Choroid plexus epithelial cell (primary cell): ENCODE results near the gene OTUB2.
A peak's percentile ranks its signal among the peaks of the same experiment; 100 is the strongest.

Source experiments
- DNase-seq: peaks from one replicate; pipeline ENCODE4 v3.0.0-alpha.2; 2010; ENCODE audit warnings: low read depth
- H3K4me3 ChIP-seq: 2 replicates; pipeline ENCODE4 v1.5.1; 2011; ENCODE audit warnings: low read depth, mild to moderate bottlenecking, control low read depth, low read length, moderate library complexity
- CTCF ChIP-seq: conservative IDR thresholded peaks from 2 replicates; pipeline ENCODE4 v1.5.1; 2011; ENCODE audit warnings: low read depth, mild to moderate bottlenecking, control low read depth, inconsistent platforms, low read length, moderate library complexity

OTUB2 gene

DNA sequence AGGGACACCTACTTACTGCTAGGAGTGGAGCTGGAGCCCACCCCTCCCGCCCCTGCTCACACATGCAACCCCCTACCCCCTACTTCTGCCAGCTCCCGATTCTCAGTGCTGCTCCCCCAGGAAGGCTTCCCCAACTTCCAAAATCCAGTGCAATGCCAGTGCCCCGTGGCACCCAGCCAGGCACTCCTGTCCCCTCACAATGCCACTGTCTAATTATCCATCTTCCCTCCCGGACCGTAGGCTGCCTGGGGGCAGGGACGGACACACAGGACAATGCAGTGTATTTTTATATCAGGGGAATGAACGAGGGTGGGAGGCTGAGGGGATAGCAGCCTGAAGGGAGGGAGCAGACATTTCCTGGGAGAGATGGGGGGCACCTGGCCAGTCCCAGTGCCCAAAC lies 12.4 kb downstream of the OTUB2 start:
- no peak for DNase-seq

GRCh38 chr14:94038921-94039629 lies 12.9 kb downstream of the OTUB2 start:
- no peak for DNase-seq
- TF ChIP-seq CTCF, result no peak
- H3K4me3 ChIP-seq, result no peak overlapping the region

More for the DNA sequence above, 12.4 kb downstream of the OTUB2 start:
- no peak overlapping the region for H3K4me3 ChIP-seq
- TF ChIP-seq CTCF, result no peak

DNA sequence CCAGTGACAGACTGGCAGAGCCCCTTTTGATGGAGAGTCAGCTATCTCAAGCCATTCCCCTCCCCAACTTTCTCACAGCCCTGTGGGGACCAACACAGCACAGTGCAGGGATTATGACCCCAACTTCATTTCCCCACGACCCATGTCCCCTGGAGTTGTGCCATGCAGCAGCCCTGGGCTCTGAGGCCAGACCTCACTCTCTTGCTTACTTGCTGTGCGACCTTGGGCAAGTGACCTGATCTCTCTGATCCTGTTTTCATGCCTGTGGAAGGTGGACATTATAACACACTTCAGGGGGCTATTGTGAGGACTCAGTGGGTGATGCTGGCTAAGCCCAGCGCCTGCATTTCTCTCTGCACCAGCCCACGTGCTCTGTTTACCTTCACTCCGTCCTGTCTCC lies 14.1 kb downstream of the OTUB2 start:
- no peak for TF ChIP-seq CTCF
- H3K4me3 ChIP-seq, result no peak overlapping the region
- DNase-seq, result no peak

DNA sequence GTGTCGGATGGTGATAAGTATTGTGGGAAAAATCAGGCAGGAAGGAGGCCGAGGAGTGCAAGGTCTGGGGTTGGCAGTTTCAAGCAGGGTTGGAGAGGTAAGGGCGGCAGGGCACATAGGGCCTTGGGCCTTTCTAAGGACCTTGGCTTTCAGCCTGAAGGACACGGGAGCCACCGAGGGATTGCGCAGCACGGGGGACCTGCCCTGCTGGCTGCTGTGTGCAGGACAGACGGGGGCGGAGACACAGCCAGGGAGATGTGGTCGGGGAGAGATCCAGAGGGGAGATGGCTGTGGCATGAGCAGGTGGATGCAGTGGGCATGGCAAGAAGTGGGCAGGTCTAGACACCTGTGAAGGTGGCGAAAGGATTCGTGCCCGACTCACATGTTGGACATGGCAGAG lies 14.7 kb downstream of the OTUB2 start:
- no peak for TF ChIP-seq CTCF
- no peak overlapping the region for H3K4me3 ChIP-seq
- no peak for DNase-seq

- peak; percentile 73 for DNase-seq
- no peak for TF ChIP-seq CTCF
- H3K4me3 ChIP-seq, result no peak overlapping the region
These were observed 15.6 kb downstream of the OTUB2 start for GRCh38 chr14:94041551-94042346.

DNA sequence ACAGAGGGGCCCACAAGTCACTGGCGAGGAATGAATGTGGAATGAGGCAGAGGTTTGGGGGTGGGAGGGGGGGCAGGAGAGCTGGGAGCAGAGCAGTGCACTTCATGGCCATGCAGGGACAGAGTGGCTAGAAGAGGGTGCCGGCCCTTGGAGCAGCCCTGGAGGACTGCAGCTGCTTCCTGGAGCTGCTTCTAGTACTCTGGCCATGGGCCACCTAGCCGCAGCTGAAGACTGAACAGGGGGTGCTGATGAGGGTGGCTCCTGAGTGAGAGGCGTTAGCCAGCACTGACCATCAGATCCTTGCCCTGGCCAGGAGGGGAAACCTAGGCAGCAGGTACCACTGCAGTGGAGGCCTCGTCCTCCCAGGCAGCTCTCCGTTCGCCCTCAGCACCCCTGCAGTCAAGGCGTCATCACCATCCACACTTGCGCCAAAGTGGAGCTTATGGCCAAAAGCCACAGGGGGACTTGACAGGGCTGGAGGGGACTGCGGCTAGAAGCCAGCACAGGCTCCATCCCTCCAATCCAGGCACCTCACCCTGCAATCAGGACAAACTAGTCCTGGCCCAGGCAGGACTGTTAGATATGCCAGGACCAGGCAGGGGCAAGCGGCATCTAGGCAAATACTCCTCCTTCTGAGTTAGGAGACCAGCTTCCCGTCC lies 16.4 kb downstream of the OTUB2 start:
- H3K4me3 ChIP-seq, result no peak overlapping the region
- DNase-seq, result no peak

More for the DNA sequence above, 16.4 kb downstream of the OTUB2 start:
- no peak for TF ChIP-seq CTCF
